Measurements from ENCODE around the gene ASF1B.

GRCh38 chr19:14105680-14106079 is 30.7 kb downstream of the ASF1B start:
- no peak for TF ChIP-seq SUZ12 (IDR thresholded peaks at IDR 0.05; ENCODE audit: extremely low read depth, insufficient read depth, insufficient read length)
- no peak for TF ChIP-seq ZNF274 (IDR thresholded peaks at IDR 0.05; ENCODE audit: low read depth, low read length)

All from NT2/D1 (cell line).